WERI-Rb-1 (cell line): ENCODE measurements around the gene JOSD2.

Experiments used
- DNase-seq: peaks from one replicate; pipeline ENCODE4 v3.0.0-alpha.2; 2020
- H3K27ac ChIP-seq: fragments of 250-450 bp; sonication (Bioruptor Pico); 2 replicates; pipeline ENCODE4 v1.5.1; 2020; ENCODE audit warnings: mild to moderate bottlenecking, moderate library complexity
- H3K27me3 ChIP-seq: fragments of 250-450 bp; sonication (Bioruptor Pico); 2 replicates; pipeline ENCODE4 v1.5.1; 2021; ENCODE audit warnings: mild to moderate bottlenecking, low read depth, moderate library complexity; ENCODE audit not compliant: insufficient read depth, severe bottlenecking
- H3K36me3 ChIP-seq: fragments of 250-450 bp; sonication (Bioruptor Pico); 2 replicates; pipeline ENCODE4 v1.5.1; 2020; ENCODE audit warnings: mild to moderate bottlenecking, moderate library complexity
- H3K4me3 ChIP-seq: 2 replicates; pipeline ENCODE4 v1.5.1; 2011; ENCODE audit warnings: low read depth, mild to moderate bottlenecking, control low read depth, low read length
- H3K9me3 ChIP-seq: fragments of 250-450 bp; sonication (Bioruptor Pico); 2 replicates; pipeline ENCODE4 v1.5.1; 2021; ENCODE audit warnings: mild to moderate bottlenecking, moderate library complexity; ENCODE audit not compliant: severe bottlenecking
- CTCF ChIP-seq: IDR thresholded peaks from 2 replicates; pipeline ENCODE4 v1.5.1; 2011; ENCODE audit warnings: low read depth, mild to moderate bottlenecking, control low read depth, inconsistent platforms, low read length

The JOSD2 gene

GRCh38 chr19:50513746-50514345, 2.9 kb upstream of the JOSD2 start, which contains the start of gene ASPDH:
TSS of gene ASPDH (minus strand) at chr19:50513913. CDS start at chr19:50513823, 90 bp downstream.
- DNase-seq: no peak
- Histone ChIP-seq H3K27ac (no peak within 1 kb of the TSS), H3K36me3 (peaks cover 24% of the 10 kb centered on the region), H3K4me3 (no peak within 1 kb of the TSS), H3K27me3 (no peaks in the 10 kb centered on the region), H3K9me3 (no peaks in the 10 kb centered on the region)
- TF ChIP-seq CTCF: no peak

GRCh38 chr19:50512999-50513745, 2.2 kb upstream of the JOSD2 start:
- peaks cover 17% of the 10 kb centered on the region for H3K36me3 ChIP-seq
- H3K9me3 ChIP-seq: no peaks in the 10 kb centered on the region
- no peak overlapping the region for H3K27ac ChIP-seq
- no peak for DNase-seq
- no peaks in the 10 kb centered on the region for H3K27me3 ChIP-seq
- no peak for TF ChIP-seq CTCF
- H3K4me3 ChIP-seq: no peak overlapping the region

GRCh38 chr19:50512112-50512998, 1.4 kb upstream of the JOSD2 start:
- no peak for TF ChIP-seq CTCF
- Histone ChIP-seq H3K27ac (peak overlapping the region; percentile 22; the same call in 1 of the 2 replicates), H3K27me3 (no peaks in the 10 kb centered on the region)

GRCh38 chr19:50510700-50511068, 307 bp downstream of the JOSD2 start:
- TF ChIP-seq CTCF: no peak
- no peaks in the 10 kb centered on the region for H3K27me3 ChIP-seq
- no peak for DNase-seq
- no peaks in the 10 kb centered on the region for H3K9me3 ChIP-seq
- H3K4me3 ChIP-seq: peak overlapping the region; percentile 71
- peak overlapping the region; percentile 38 for H3K27ac ChIP-seq
- no peaks in the 10 kb centered on the region for H3K36me3 ChIP-seq

More at GRCh38 chr19:50512112-50512998, 1.4 kb upstream of the JOSD2 start:
- no peak for DNase-seq
- Histone ChIP-seq H3K36me3 (peaks cover 9% of the 10 kb centered on the region), H3K4me3 (no peak overlapping the region; the same call in 1 of the 2 replicates), H3K9me3 (no peaks in the 10 kb centered on the region)

- DNase-seq: no peak
- TF ChIP-seq CTCF: no peak
- Histone ChIP-seq H3K27me3 (no peaks in the 10 kb centered on the region), H3K36me3 (no peaks in the 10 kb centered on the region), H3K4me3 (peak overlapping the region; percentile 71), H3K27ac (no peak overlapping the region), H3K9me3 (no peaks in the 10 kb centered on the region)
Observed at GRCh38 chr19:50510121-50510670, 795 bp downstream of the JOSD2 start.
